Cardiac muscle cell (in vitro differentiated cells and primary cell): ENCODE results near the gene TAX1BP3. TPM values are rescaled to one million over a fixed set of nuclear protein-coding genes. Genes with fewer than 3 reads are reported as not detected.

Experiments
- DNase-seq, 2 donors: peaks; one replicate each; pipeline versions ENCODE4 v3.0.0 to v3.0.0-alpha.2; 2010 to 2017; ENCODE audit warnings: low read depth in 1 of 2, low spot score in 1 of 2
- H3K27ac ChIP-seq: fragments of 200-600 bp; sonication (generic); 2 replicates; pipeline ENCODE4 v1.5.1; 2016
- H3K27me3 ChIP-seq: fragments of 200-600 bp; sonication (generic); 2 replicates; pipeline ENCODE4 v1.6.0; 2016; ENCODE audit warnings: control low read depth
- H3K36me3 ChIP-seq: fragments of 200-600 bp; sonication (generic); 2 replicates; pipeline ENCODE4 v1.5.1; 2016; ENCODE audit warnings: control low read depth
- H3K4me1 ChIP-seq: fragments of 200-600 bp; sonication (generic); 2 replicates; pipeline ENCODE4 v1.8.1; 2017; ENCODE audit warnings: low read depth, mild to moderate bottlenecking, mixed run types
- H3K4me3 ChIP-seq: fragments of 200-600 bp; sonication (generic); 2 replicates; pipeline ENCODE4 v1.5.1; 2016; ENCODE audit warnings: mild to moderate bottlenecking
- H3K9me3 ChIP-seq: fragments of 200-600 bp; sonication (generic); 2 replicates; pipeline ENCODE4 v1.5.1; 2017; ENCODE audit warnings: low read depth, mild to moderate bottlenecking, control low read depth
- polyA plus RNA-seq: library from polyadenylated mRNA; unstranded; fragments of >200 nt; fragmentation: Nextera tagmentation; extraction: Ambion mirVana; gene quantifications from 2 replicates; pipeline ENCODE4 v1.2.1, GENCODE V29; 2016
- total RNA-seq: library from RNA; depleted of rRNA; stranded (reverse); fragments of >200 nt; gene quantifications from 2 replicates; pipeline ENCODE4 v1.2.3, GENCODE V29; 2016
- TF ChIP-seq, protein P1 (sequence below): IDR thresholded peaks from 2 replicates; pipeline ENCODE4 v1.5.1; 2012; ENCODE audit warnings: low read depth, mild to moderate bottlenecking, low read length

The TAX1BP3 gene
- total and polyA plus RNA-seq, 2 experiments from 2014 or later: 141 to 286 TPM

- H3K4me3 ChIP-seq: no peak overlapping the region
- no peaks in the 10 kb centered on the region for H3K4me1 ChIP-seq
- H3K9me3 ChIP-seq: no peaks in the 10 kb centered on the region
- no peak for DNase-seq
- no peak overlapping the region for H3K27ac ChIP-seq
- peaks cover 43% of the 10 kb centered on the region for H3K36me3 ChIP-seq
- no peaks in the 10 kb centered on the region for H3K27me3 ChIP-seq
- TF ChIP-seq, protein P1, sequence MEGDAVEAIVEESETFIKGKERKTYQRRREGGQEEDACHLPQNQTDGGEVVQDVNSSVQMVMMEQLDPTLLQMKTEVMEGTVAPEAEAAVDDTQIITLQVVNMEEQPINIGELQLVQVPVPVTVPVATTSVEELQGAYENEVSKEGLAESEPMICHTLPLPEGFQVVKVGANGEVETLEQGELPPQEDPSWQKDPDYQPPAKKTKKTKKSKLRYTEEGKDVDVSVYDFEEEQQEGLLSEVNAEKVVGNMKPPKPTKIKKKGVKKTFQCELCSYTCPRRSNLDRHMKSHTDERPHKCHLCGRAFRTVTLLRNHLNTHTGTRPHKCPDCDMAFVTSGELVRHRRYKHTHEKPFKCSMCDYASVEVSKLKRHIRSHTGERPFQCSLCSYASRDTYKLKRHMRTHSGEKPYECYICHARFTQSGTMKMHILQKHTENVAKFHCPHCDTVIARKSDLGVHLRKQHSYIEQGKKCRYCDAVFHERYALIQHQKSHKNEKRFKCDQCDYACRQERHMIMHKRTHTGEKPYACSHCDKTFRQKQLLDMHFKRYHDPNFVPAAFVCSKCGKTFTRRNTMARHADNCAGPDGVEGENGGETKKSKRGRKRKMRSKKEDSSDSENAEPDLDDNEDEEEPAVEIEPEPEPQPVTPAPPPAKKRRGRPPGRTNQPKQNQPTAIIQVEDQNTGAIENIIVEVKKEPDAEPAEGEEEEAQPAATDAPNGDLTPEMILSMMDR: no peak
Measured at GRCh38 chr17:3613124-3613523, 55.3 kb downstream of the TAX1BP3 start.

Other genes starting within 250 kb of the TAX1BP3 start
- not detected in 2 replicates for gene OR1E2, start 234.7 kb downstream of the TAX1BP3 start, total RNA-seq
- gene OR1E2, start 234.7 kb downstream of the TAX1BP3 start, polyA plus RNA-seq: 0.19 TPM in 1 of 2 replicates, not detected in the other
- not detected in 2 replicates for gene SPATA22, start 196.8 kb downstream of the TAX1BP3 start, total RNA-seq
- not detected in 2 replicates for gene SPATA22, start 196.8 kb downstream of the TAX1BP3 start, polyA plus RNA-seq
- not detected in 2 replicates for gene ASPA, start 192.6 kb downstream of the TAX1BP3 start, total RNA-seq
- gene ASPA, start 192.6 kb downstream of the TAX1BP3 start, polyA plus RNA-seq: not detected in 2 replicates
- 1.8 and 2.0 TPM in 2 replicates for gene TRPV3, start 110.8 kb downstream of the TAX1BP3 start, total RNA-seq
- gene TRPV3, start 110.8 kb downstream of the TAX1BP3 start, polyA plus RNA-seq: 1.1 and 1.2 TPM in 2 replicates
- 5.4 and 7.1 TPM in 2 replicates for gene TRPV1, start 59.2 kb downstream of the TAX1BP3 start, total RNA-seq
- 4.0 and 5.0 TPM in 2 replicates for gene TRPV1, start 59.2 kb downstream of the TAX1BP3 start, polyA plus RNA-seq
- gene SHPK, start 32.3 kb downstream of the TAX1BP3 start, total RNA-seq: 6.1 and 8.8 TPM in 2 replicates
- 3.6 and 5.0 TPM in 2 replicates for gene SHPK, start 32.3 kb downstream of the TAX1BP3 start, polyA plus RNA-seq
- 17.0 and 21.1 TPM in 2 replicates for gene CTNS, start 31.8 kb downstream of the TAX1BP3 start, total RNA-seq
- gene CTNS, start 31.8 kb downstream of the TAX1BP3 start, polyA plus RNA-seq: 13.5 and 17.8 TPM in 2 replicates
- gene EMC6, start 234 bp upstream of the TAX1BP3 start, total RNA-seq: 56.0 and 91.8 TPM in 2 replicates
- 154 and 165 TPM in 2 replicates for gene EMC6, start 234 bp upstream of the TAX1BP3 start, polyA plus RNA-seq
- gene P2RX5, start 27.6 kb upstream of the TAX1BP3 start, total RNA-seq: 0.09 and 0.46 TPM in 2 replicates
- 0.46 TPM in 1 of 2 replicates, not detected in the other for gene P2RX5, start 27.6 kb upstream of the TAX1BP3 start, polyA plus RNA-seq
- gene HASPIN, start 55.3 kb upstream of the TAX1BP3 start, total RNA-seq: 2.4 and 10.8 TPM in 2 replicates
- gene HASPIN, start 55.3 kb upstream of the TAX1BP3 start, polyA plus RNA-seq: 0.87 and 3.3 TPM in 2 replicates
- 15.6 and 18.1 TPM in 2 replicates for gene ITGAE, start 132.6 kb upstream of the TAX1BP3 start, total RNA-seq
- 66.1 and 86.6 TPM in 2 replicates for gene ITGAE, start 132.6 kb upstream of the TAX1BP3 start, polyA plus RNA-seq
- 16.8 and 32.2 TPM in 2 replicates for gene NCBP3, start 177.7 kb upstream of the TAX1BP3 start, total RNA-seq
- 27.0 and 59.0 TPM in 2 replicates for gene NCBP3, start 177.7 kb upstream of the TAX1BP3 start, polyA plus RNA-seq
- gene CAMKK1, start 224.5 kb upstream of the TAX1BP3 start, total RNA-seq: 9.9 and 12.4 TPM in 2 replicates
- gene CAMKK1, start 224.5 kb upstream of the TAX1BP3 start, polyA plus RNA-seq: 6.5 and 7.7 TPM in 2 replicates
- 1.9 and 3.2 TPM in 2 replicates for gene P2RX1, start 247.9 kb upstream of the TAX1BP3 start, total RNA-seq
- 1.8 and 3.6 TPM in 2 replicates for gene P2RX1, start 247.9 kb upstream of the TAX1BP3 start, polyA plus RNA-seq